ENCODE data around the gene ITPR2.

ITPR2 gene

GRCh38 chr12:26630546-26631027 lies 202.4 kb downstream of the ITPR2 start:
- no peak overlapping the region for H3K4me3 ChIP-seq (replicated peaks; ENCODE audit: low read depth, low read length)
- peaks cover 10% of the 10 kb centered on the region for H3K36me3 ChIP-seq (ENCODE audit: control insufficient read depth, insufficient read depth, low read length)
- no peak for DNase-seq (ENCODE audit: extremely low read depth, insufficient read length)
- H3K27me3 ChIP-seq (replicated peaks; ENCODE audit: control insufficient read depth, insufficient read depth, low read length), result no peaks in the 10 kb centered on the region
- TF ChIP-seq CTCF (IDR thresholded peaks at IDR 0.05; ENCODE audit: insufficient read depth, low read length, poor library complexity, severe bottlenecking), result no peak

GRCh38 chr12:26629864-26630263 lies 203.1 kb downstream of the ITPR2 start:
- Histone ChIP-seq H3K4me3 (replicated peaks; ENCODE audit: low read depth, low read length) (no peak overlapping the region), H3K36me3 (ENCODE audit: control insufficient read depth, insufficient read depth, low read length) (peaks cover 10% of the 10 kb centered on the region), H3K27me3 (replicated peaks; ENCODE audit: control insufficient read depth, insufficient read depth, low read length) (no peaks in the 10 kb centered on the region)
- DNase-seq (ENCODE audit: extremely low read depth, insufficient read length), result no peak
- no peak for TF ChIP-seq CTCF (IDR thresholded peaks at IDR 0.05; ENCODE audit: insufficient read depth, low read length, poor library complexity, severe bottlenecking)

- Histone ChIP-seq H3K4me3 (replicated peaks; ENCODE audit: low read depth, low read length) (no peak overlapping the region), H3K27me3 (replicated peaks; ENCODE audit: control insufficient read depth, insufficient read depth, low read length) (no peaks in the 10 kb centered on the region), H3K36me3 (ENCODE audit: control insufficient read depth, insufficient read depth, low read length) (peaks cover 10% of the 10 kb centered on the region)
- DNase-seq (ENCODE audit: extremely low read depth, insufficient read length), result no peak
- TF ChIP-seq CTCF (IDR thresholded peaks at IDR 0.05; ENCODE audit: insufficient read depth, low read length, poor library complexity, severe bottlenecking), result no peak
Observed at GRCh38 chr12:26628234-26628633, 204.8 kb downstream of the ITPR2 start.

- no peak for TF ChIP-seq CTCF (IDR thresholded peaks at IDR 0.05; ENCODE audit: insufficient read depth, low read length, poor library complexity, severe bottlenecking)
- no peaks in the 10 kb centered on the region for H3K27me3 ChIP-seq (replicated peaks; ENCODE audit: control insufficient read depth, insufficient read depth, low read length)
- peaks cover 13% of the 10 kb centered on the region for H3K36me3 ChIP-seq (ENCODE audit: control insufficient read depth, insufficient read depth, low read length)
- no peak for DNase-seq (ENCODE audit: extremely low read depth, insufficient read length)
- H3K4me3 ChIP-seq (replicated peaks; ENCODE audit: low read depth, low read length), result no peak overlapping the region
Observed at GRCh38 chr12:26627335-26627734, 205.7 kb downstream of the ITPR2 start.

GRCh38 chr12:26623136-26623535 lies 209.9 kb downstream of the ITPR2 start:
- DNase-seq (ENCODE audit: extremely low read depth, insufficient read length), result no peak
- Histone ChIP-seq H3K4me3 (replicated peaks; ENCODE audit: low read depth, low read length) (no peak overlapping the region), H3K27me3 (replicated peaks; ENCODE audit: control insufficient read depth, insufficient read depth, low read length) (no peaks in the 10 kb centered on the region), H3K36me3 (ENCODE audit: control insufficient read depth, insufficient read depth, low read length) (peaks cover 9% of the 10 kb centered on the region)
- TF ChIP-seq CTCF (IDR thresholded peaks at IDR 0.05; ENCODE audit: insufficient read depth, low read length, poor library complexity, severe bottlenecking), result no peak

GRCh38 chr12:26622601-26623000 lies 210.4 kb downstream of the ITPR2 start:
- no peak for DNase-seq (ENCODE audit: extremely low read depth, insufficient read length)
- no peak for TF ChIP-seq CTCF (IDR thresholded peaks at IDR 0.05; ENCODE audit: insufficient read depth, low read length, poor library complexity, severe bottlenecking)
- Histone ChIP-seq H3K27me3 (replicated peaks; ENCODE audit: control insufficient read depth, insufficient read depth, low read length) (no peaks in the 10 kb centered on the region), H3K36me3 (ENCODE audit: control insufficient read depth, insufficient read depth, low read length) (peaks cover 9% of the 10 kb centered on the region), H3K4me3 (replicated peaks; ENCODE audit: low read depth, low read length) (no peak overlapping the region)
